Measurements from ENCODE around the gene LDLR. TPM values are rescaled to one million over a fixed set of nuclear protein-coding genes. Genes with fewer than 3 reads are reported as not detected.
"Not testable (repeated sequence)": the region's sequence is repeated elsewhere in the genome, so short reads cannot be mapped to it uniquely, and the experiment has no call there.

The LDLR gene
- total RNA-seq, 1 donor from 2014 or later: 104 TPM

- no peak overlapping the region for H3K4me3 ChIP-seq (ENCODE audit: low read depth, low read length)
- no peaks in the 10 kb centered on the region for H3K36me3 ChIP-seq (ENCODE audit: control insufficient read depth, insufficient read depth, low read length)
- DNase-seq (ENCODE audit: low read depth): no peak
- TF ChIP-seq, protein P1, sequence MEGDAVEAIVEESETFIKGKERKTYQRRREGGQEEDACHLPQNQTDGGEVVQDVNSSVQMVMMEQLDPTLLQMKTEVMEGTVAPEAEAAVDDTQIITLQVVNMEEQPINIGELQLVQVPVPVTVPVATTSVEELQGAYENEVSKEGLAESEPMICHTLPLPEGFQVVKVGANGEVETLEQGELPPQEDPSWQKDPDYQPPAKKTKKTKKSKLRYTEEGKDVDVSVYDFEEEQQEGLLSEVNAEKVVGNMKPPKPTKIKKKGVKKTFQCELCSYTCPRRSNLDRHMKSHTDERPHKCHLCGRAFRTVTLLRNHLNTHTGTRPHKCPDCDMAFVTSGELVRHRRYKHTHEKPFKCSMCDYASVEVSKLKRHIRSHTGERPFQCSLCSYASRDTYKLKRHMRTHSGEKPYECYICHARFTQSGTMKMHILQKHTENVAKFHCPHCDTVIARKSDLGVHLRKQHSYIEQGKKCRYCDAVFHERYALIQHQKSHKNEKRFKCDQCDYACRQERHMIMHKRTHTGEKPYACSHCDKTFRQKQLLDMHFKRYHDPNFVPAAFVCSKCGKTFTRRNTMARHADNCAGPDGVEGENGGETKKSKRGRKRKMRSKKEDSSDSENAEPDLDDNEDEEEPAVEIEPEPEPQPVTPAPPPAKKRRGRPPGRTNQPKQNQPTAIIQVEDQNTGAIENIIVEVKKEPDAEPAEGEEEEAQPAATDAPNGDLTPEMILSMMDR (IDR thresholded peaks at IDR 0.05; ENCODE audit: insufficient read depth, low read length, poor library complexity, severe bottlenecking): no peak
- no peaks in the 10 kb centered on the region for H3K27me3 ChIP-seq (ENCODE audit: control insufficient read depth, insufficient read depth, low read length)
Measured at GRCh38 chr19:11176466-11177193, 87.4 kb downstream of the LDLR start.

DNA sequence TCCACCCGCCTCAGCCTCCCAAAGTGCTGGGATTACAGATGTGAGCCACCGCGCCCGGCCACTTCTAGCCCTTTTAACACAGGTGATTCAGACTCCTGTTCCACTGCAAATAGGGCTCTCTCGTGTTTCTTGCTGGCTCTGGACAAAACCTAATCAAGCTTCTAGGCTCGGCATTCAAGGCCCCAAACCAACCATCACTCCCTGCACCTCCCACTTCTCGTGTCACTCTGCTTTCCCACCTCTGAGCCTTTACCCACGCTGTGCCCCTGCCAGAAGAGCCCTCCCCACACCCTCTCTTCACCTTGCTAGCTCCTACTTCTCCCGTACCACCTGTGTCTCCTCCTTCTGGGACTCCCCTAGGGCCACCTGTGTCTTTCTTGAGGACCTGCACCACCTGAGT is 88.3 kb downstream of the LDLR start:
- TF ChIP-seq, protein P1 (IDR thresholded peaks at IDR 0.05; ENCODE audit: insufficient read depth, low read length, poor library complexity, severe bottlenecking): no peak
- H3K36me3 ChIP-seq (ENCODE audit: control insufficient read depth, insufficient read depth, low read length): no peaks in the 10 kb centered on the region
- H3K27me3 ChIP-seq (ENCODE audit: control insufficient read depth, insufficient read depth, low read length): no peaks in the 10 kb centered on the region
- DNase-seq (ENCODE audit: low read depth): no peak
- no peak overlapping the region for H3K4me3 ChIP-seq (ENCODE audit: low read depth, low read length)

GRCh38 chr19:11179145-11179465 is 89.8 kb downstream of the LDLR start:
- not testable (repeated sequence) for H3K36me3 ChIP-seq (ENCODE audit: control insufficient read depth, insufficient read depth, low read length); H3K4me3 ChIP-seq (ENCODE audit: low read depth, low read length); H3K27me3 ChIP-seq (ENCODE audit: control insufficient read depth, insufficient read depth, low read length); DNase-seq (ENCODE audit: low read depth)

GRCh38 chr19:11179716-11180297 is 90.5 kb downstream of the LDLR start:
- DNase-seq (ENCODE audit: low read depth): no peak
- TF ChIP-seq, protein P1 (IDR thresholded peaks at IDR 0.05; ENCODE audit: insufficient read depth, low read length, poor library complexity, severe bottlenecking): no peak
- no peak overlapping the region for H3K4me3 ChIP-seq (ENCODE audit: low read depth, low read length)
- no peaks in the 10 kb centered on the region for H3K27me3 ChIP-seq (ENCODE audit: control insufficient read depth, insufficient read depth, low read length)
- H3K36me3 ChIP-seq (ENCODE audit: control insufficient read depth, insufficient read depth, low read length): no peaks in the 10 kb centered on the region

GRCh38 chr19:11180346-11180745 is 91.1 kb downstream of the LDLR start:
- TF ChIP-seq, protein P1 (IDR thresholded peaks at IDR 0.05; ENCODE audit: insufficient read depth, low read length, poor library complexity, severe bottlenecking): no peak
- H3K36me3 ChIP-seq (ENCODE audit: control insufficient read depth, insufficient read depth, low read length): no peaks in the 10 kb centered on the region
- no peak for DNase-seq (ENCODE audit: low read depth)
- H3K4me3 ChIP-seq (ENCODE audit: low read depth, low read length): no peak overlapping the region
- no peaks in the 10 kb centered on the region for H3K27me3 ChIP-seq (ENCODE audit: control insufficient read depth, insufficient read depth, low read length)

- not testable (repeated sequence) for H3K4me3 ChIP-seq (ENCODE audit: low read depth, low read length); DNase-seq (ENCODE audit: low read depth); H3K27me3 ChIP-seq (ENCODE audit: control insufficient read depth, insufficient read depth, low read length); H3K36me3 ChIP-seq (ENCODE audit: control insufficient read depth, insufficient read depth, low read length)
Measured at GRCh38 chr19:11180975-11181374, 91.7 kb downstream of the LDLR start.

- Histone ChIP-seq H3K4me3 (ENCODE audit: low read depth, low read length) (no peak overlapping the region), H3K36me3 (ENCODE audit: control insufficient read depth, insufficient read depth, low read length) (no peaks in the 10 kb centered on the region), H3K27me3 (ENCODE audit: control insufficient read depth, insufficient read depth, low read length) (no peaks in the 10 kb centered on the region)
- TF ChIP-seq, protein P1 (IDR thresholded peaks at IDR 0.05; ENCODE audit: insufficient read depth, low read length, poor library complexity, severe bottlenecking): no peak
- DNase-seq (ENCODE audit: low read depth): no peak
Measured at GRCh38 chr19:11181488-11181887, 92.2 kb downstream of the LDLR start.

Measured in kidney epithelial cell (primary cell).